IMR-90 (cell line): Measurements from ENCODE around the gene IGFBP7. TPM values are rescaled to one million over a fixed set of nuclear protein-coding genes. Genes with fewer than 3 reads are reported as not detected.

Experiments used
- ATAC-seq: fragments of 200-7000 bp; cut with Tn5 transposase; 2 replicates; pipeline ENCODE4 v1.9.1; 2020; ENCODE audit warnings: low read depth, mild to moderate bottlenecking, moderate library complexity
- BruUV-seq: library from RNA; stranded (reverse); fragments of 400-500 nt; replicated peaks from 2 replicates; lab custom pipeline; 2021; lab: Mats Ljungman, UMichigan
- CTCF ChIA-PET: fragments of 300-600 bp; formaldehyde crosslinking; extraction: SDS; loops from one replicate; lab custom pipeline; 2021; ENCODE audit warnings: antibody characterized with exemption; lab: Yijun Ruan, JAX
- POLR2A ChIA-PET: fragments of 300-600 bp; sonication (Branson Sonifier 250); formaldehyde crosslinking; loops from one replicate; lab custom pipeline; 2022; ENCODE audit warnings: antibody characterized with exemption; ENCODE audit not compliant: unreplicated experiment; lab: Charles Lee
- DNase-seq: peaks from one replicate; pipeline ENCODE4 v3.0.0; 2013
- H2AFZ ChIP-seq: replicated peaks from 2 replicates; pipeline ENCODE3; 2013; ENCODE audit warnings: low read length, mild to moderate bottlenecking; ENCODE audit not compliant: poor library complexity
- H2AK5ac ChIP-seq: 2 replicates; pipeline ENCODE4 v1.6.1; 2013; ENCODE audit warnings: low read depth, low read length, inconsistent platforms
- H2AK9ac ChIP-seq: replicated peaks from 2 replicates; pipeline ENCODE3; 2013; ENCODE audit warnings: mild to moderate bottlenecking, low read depth, low read length, moderate library complexity; ENCODE audit not compliant: poor library complexity
- H2BK120ac ChIP-seq: 2 replicates; pipeline ENCODE4 v1.6.1; 2013; ENCODE audit warnings: low read depth, low read length, inconsistent platforms
- H2BK15ac ChIP-seq: 3 replicates; pipeline ENCODE4 v1.6.1; 2013; ENCODE audit warnings: low read depth, low read length, inconsistent platforms
- H2BK20ac ChIP-seq: 2 replicates; pipeline ENCODE4 v1.6.1; 2013; ENCODE audit warnings: low read depth, mild to moderate bottlenecking, inconsistent platforms, low read length, moderate library complexity
- H2BK5ac ChIP-seq: 2 replicates; pipeline ENCODE4 v1.6.1; 2013; ENCODE audit warnings: mild to moderate bottlenecking, low read depth, low read length, inconsistent platforms; ENCODE audit not compliant: poor library complexity, severe bottlenecking
- H3K14ac ChIP-seq: replicated peaks from 2 replicates; pipeline ENCODE4 v1.6.1; 2013; ENCODE audit warnings: low read depth, low read length, inconsistent platforms
- H3K18ac ChIP-seq: 2 replicates; pipeline ENCODE4 v1.6.1; 2013; ENCODE audit warnings: low read depth, low read length, control low read depth
- H3K23ac ChIP-seq: 2 replicates; pipeline ENCODE4 v1.6.1; 2013; ENCODE audit warnings: low read depth, low read length, inconsistent platforms
- H3K27ac ChIP-seq: 2 replicates; pipeline ENCODE4 v1.5.1; 2013; ENCODE audit warnings: mild to moderate bottlenecking, control low read depth, low read length; ENCODE audit not compliant: insufficient read depth
- H3K27me3 ChIP-seq: 2 replicates; pipeline ENCODE4 v1.6.1; 2013; ENCODE audit warnings: low read length; ENCODE audit not compliant: control insufficient read depth, insufficient read depth
- H3K36me3 ChIP-seq: 2 replicates; pipeline ENCODE4 v1.6.1; 2013; ENCODE audit warnings: low read length, mixed read lengths; ENCODE audit not compliant: control insufficient read depth, insufficient read depth
- H3K4ac ChIP-seq: 2 replicates; pipeline ENCODE4 v1.6.1; 2013; ENCODE audit warnings: low read depth, low read length, inconsistent platforms
- H3K4me1 ChIP-seq: 2 replicates; pipeline ENCODE4 v1.6.1; 2013; ENCODE audit warnings: low read length, mixed read lengths; ENCODE audit not compliant: control insufficient read depth, insufficient read depth
- H3K4me2 ChIP-seq: 2 replicates; pipeline ENCODE4 v1.6.1; 2013; ENCODE audit warnings: low read depth, mild to moderate bottlenecking, control low read depth, low read length, moderate library complexity
- H3K4me3 ChIP-seq: 2 replicates; pipeline ENCODE4 v1.5.1; 2013; ENCODE audit warnings: low read depth, mild to moderate bottlenecking, control low read depth, low read length, moderate library complexity; ENCODE audit not compliant: insufficient read depth
- H3K56ac ChIP-seq: 2 replicates; pipeline ENCODE4 v1.6.1; 2013; ENCODE audit warnings: low read length, inconsistent platforms; ENCODE audit not compliant: insufficient read depth; ENCODE audit errors: extremely low read depth
- H3K79me1 ChIP-seq, 2 experiments: 2 replicates each; pipeline ENCODE4 v1.6.1; 2013; ENCODE audit warnings: low read length in 2 of 2, inconsistent platforms in 1 of 2, low read depth in 1 of 2
- H3K9ac ChIP-seq: 2 replicates; pipeline ENCODE4 v1.6.1; 2013; ENCODE audit warnings: low read depth, low read length, control low read depth
- H3K9me1 ChIP-seq: 2 replicates; pipeline ENCODE4 v1.6.1; 2013; ENCODE audit warnings: low read length, inconsistent platforms; ENCODE audit not compliant: insufficient read depth
- H3K9me3 ChIP-seq: 2 replicates; pipeline ENCODE4 v1.6.1; 2013; ENCODE audit warnings: low read length; ENCODE audit not compliant: control insufficient read depth, insufficient read depth
- H4K20me1 ChIP-seq: 2 replicates; pipeline ENCODE4 v1.6.1; 2013; ENCODE audit warnings: low read length, inconsistent platforms; ENCODE audit not compliant: insufficient read depth
- H4K5ac ChIP-seq: 2 replicates; pipeline ENCODE4 v1.6.1; 2013; ENCODE audit warnings: mild to moderate bottlenecking, low read depth, low read length, control low read depth
- H4K8ac ChIP-seq, 2 experiments: 2 replicates each; pipeline ENCODE4 v1.6.1; 2013; ENCODE audit warnings: low read depth in 2 of 2, low read length in 2 of 2, control low read depth in 1 of 2, inconsistent platforms in 1 of 2
- H4K91ac ChIP-seq: 2 replicates; pipeline ENCODE4 v1.6.1; 2013; ENCODE audit warnings: low read depth, low read length, inconsistent platforms; ENCODE audit not compliant: insufficient read depth
- CEBPB ChIP-seq: IDR thresholded peaks from 2 replicates; pipeline ENCODE4 v1.6.1; 2012; ENCODE audit warnings: low read depth, low read length, improper control_type of control experiment
- CTCF ChIP-seq: conservative IDR thresholded peaks from 2 replicates; pipeline ENCODE4 v1.5.1; 2012; ENCODE audit warnings: mild to moderate bottlenecking, low read depth, low read length, improper control_type of control experiment
- ELK1 ChIP-seq: fragments of 150-350 bp; IDR thresholded peaks from 2 replicates; pipeline ENCODE4 v1.6.1; 2016; ENCODE audit warnings: low read depth, mild to moderate bottlenecking, low read length, moderate library complexity, borderline replicate concordance
- FOS ChIP-seq: fragments of 150-350 bp; IDR thresholded peaks from 2 replicates; pipeline ENCODE4 v1.6.1; 2016; ENCODE audit warnings: low read depth, low read length
- MAFK ChIP-seq: IDR thresholded peaks from 2 replicates; pipeline ENCODE4 v1.6.1; 2012; ENCODE audit warnings: low read depth, low read length, improper control_type of control experiment
- MAZ ChIP-seq: IDR thresholded peaks from 2 replicates; pipeline ENCODE4 v1.6.1; 2012; ENCODE audit warnings: low read depth, mild to moderate bottlenecking, low read length, improper control_type of control experiment, moderate library complexity, borderline replicate concordance
- NFE2L2 ChIP-seq: fragments of 150-350 bp; IDR thresholded peaks from 2 replicates; pipeline ENCODE4 v1.6.1; 2016; ENCODE audit warnings: low read depth, mild to moderate bottlenecking, low read length
- RAD21 ChIP-seq: IDR thresholded peaks from 2 replicates; pipeline ENCODE4 v1.6.1; 2012; ENCODE audit warnings: low read length, improper control_type of control experiment
- RCOR1 ChIP-seq: IDR thresholded peaks from 2 replicates; pipeline ENCODE4 v1.6.1; 2012; ENCODE audit warnings: mild to moderate bottlenecking, low read length, improper control_type of control experiment; ENCODE audit not compliant: insufficient replicate concordance
- SMC3 ChIP-seq: fragments of 150-350 bp; IDR thresholded peaks from 2 replicates; pipeline ENCODE4 v1.6.1; 2016; ENCODE audit warnings: low read depth, mild to moderate bottlenecking, antibody characterized with exemption, low read length, moderate library complexity
- WGBS, 2 experiments: methylation state at CpG; one replicate each; pipeline versions ENCODE4 v1.1.5 to v1.1.7; 2013; ENCODE audit warnings: missing lambda C conversion rate in 2 of 2; ENCODE audit not compliant: insufficient read length in 1 of 2; ENCODE audit errors: extremely low coverage in 2 of 2; 5-methylcytosine and 5-hydroxymethylcytosine counted together
- dilution Hi-C: fragments of 300-500 bp; cut with HindIII; formaldehyde crosslinking; loops from one replicate; pipeline ENCODE4 v1.14.3; 2018; ENCODE audit warnings: low sequenced_read_pairs; ENCODE audit not compliant: unreplicated experiment
- in situ Hi-C: fragments of 300-500 bp; cut with MboI; formaldehyde crosslinking; loops from 3 replicates; pipeline ENCODE4 v1.14.3; 2019; ENCODE audit warnings: low sequenced_read_pairs, inconsistent platforms, mixed read lengths
- intact Hi-C: fragments of 100-400 bp; cut with micrococcal nuclease; formaldehyde crosslinking; loops from 2 replicates; pipeline ENCODE4 v1.10.0; 2022
- polyA plus RNA-seq, 3 experiments: library from polyadenylated mRNA; depleted of rRNA; stranded (reverse); fragments of >200 nt; gene quantifications; 2 replicates each; pipeline ENCODE4 v1.2.3, GENCODE V29; 2012; ENCODE audit warnings: low replicate concordance in 1 of 3
- total RNA-seq: library from RNA; depleted of rRNA; stranded (reverse); fragments of >200 nt; gene quantifications from 2 replicates; pipeline ENCODE4 v1.2.3, GENCODE V29; 2012

The IGFBP7 gene
- total and polyA plus RNA-seq, 2 of the 4 experiments (the other 2 are of a cell fraction) = 33.2 to 267 TPM

- no peak for DNase-seq
- H3K36me3 ChIP-seq = no peaks in the 10 kb centered on the region; the same call in 1 of the 2 replicates
- TF ChIP-seq FOS (no peak), CTCF (no peak), MAFK (no peak), RAD21 (no peak), SMC3 (no peak), MAZ (no peak), CEBPB (no peak), ELK1 (no peak), NFE2L2 (no peak), RCOR1 (no peak)
- H3K79me1 ChIP-seq = peaks cover 39 to 66% of the 10 kb centered on the region in 2 experiments
- dilution Hi-C loops = no loop called here
- peak overlapping the region; percentile 50 for H2BK120ac ChIP-seq
- H2BK20ac ChIP-seq = peak overlapping the region; percentile 63
- H4K20me1 ChIP-seq = no peaks in the 10 kb centered on the region
- H3K4me3 ChIP-seq = no peak overlapping the region
- ChIA-PET POLR2A (interaction anchor here (0.6 to 1.0 kb wide), 2 partner anchors 30 to 61 kb away, joined by 3 to 4 read pairs; no protein-coding TSS in a partner anchor), CTCF (interaction anchor here (0.5 to 0.7 kb wide), 4 partner anchors 36 to 626 kb away, joined by 4 read pairs; no protein-coding TSS in a partner anchor)
- no peak overlapping the region for H2AK9ac ChIP-seq
- peak overlapping the region; percentile 37; the same call in 1 of the 2 replicates for H3K23ac ChIP-seq
- BruUV-seq = no TSS peak
- peak overlapping the region; percentile 42 for H2AK5ac ChIP-seq
- H2BK15ac ChIP-seq = peak overlapping the region; percentile 81; the same call in 2 of the 3 replicates
- intact Hi-C loops = no loop called here
- peaks cover 20% of the 10 kb centered on the region for H3K9me1 ChIP-seq
- no peaks in the 10 kb centered on the region for H3K9me3 ChIP-seq
- peak overlapping the region; percentile 30 for H2BK5ac ChIP-seq
- H4K91ac ChIP-seq = peak overlapping the region; percentile 64
- no peaks in the 10 kb centered on the region for H3K27me3 ChIP-seq
- H3K56ac ChIP-seq = no peak overlapping the region
- H3K4ac ChIP-seq = peak overlapping the region; percentile 77
- in situ Hi-C loops = no loop called here
- peak overlapping the region; percentile 47; the same call in 1 of the 2 replicates for H3K14ac ChIP-seq
- H3K4me1 ChIP-seq = peaks cover 25% of the 10 kb centered on the region
- 0 out of 2 replicates have a peak overlapping the region, but pooled peaks have one; percentile 0 for H3K27ac ChIP-seq
- peak overlapping the region; percentile 25 to 53; a peak in 3 of 4 replicates for H4K8ac ChIP-seq
- no peak overlapping the region for H3K4me2 ChIP-seq
- H4K5ac ChIP-seq = peak overlapping the region; percentile 54
- no peak overlapping the region for H3K9ac ChIP-seq
- H2AFZ ChIP-seq = no peak overlapping the region
- no peak for ATAC-seq
- H3K18ac ChIP-seq = peak overlapping the region; percentile 50
- 100% methylated on average over 1 of the region's 10 CpGs; no CpG with 5 or more reads in 1 of the 2 experiments for WGBS, 2 experiments
Observed at GRCh38 chr4:57078685-57079521, 31.3 kb downstream of the IGFBP7 start.
